Fibroblast of skin of left quadriceps (primary cell): ENCODE data around the gene NUP58.

Experiments
- DNase-seq, 2 experiments: peaks; one replicate each; pipeline ENCODE4 v3.0.0-alpha.2; 2013; ENCODE audit warnings: low read depth in 2 of 2

The NUP58 gene

DNA sequence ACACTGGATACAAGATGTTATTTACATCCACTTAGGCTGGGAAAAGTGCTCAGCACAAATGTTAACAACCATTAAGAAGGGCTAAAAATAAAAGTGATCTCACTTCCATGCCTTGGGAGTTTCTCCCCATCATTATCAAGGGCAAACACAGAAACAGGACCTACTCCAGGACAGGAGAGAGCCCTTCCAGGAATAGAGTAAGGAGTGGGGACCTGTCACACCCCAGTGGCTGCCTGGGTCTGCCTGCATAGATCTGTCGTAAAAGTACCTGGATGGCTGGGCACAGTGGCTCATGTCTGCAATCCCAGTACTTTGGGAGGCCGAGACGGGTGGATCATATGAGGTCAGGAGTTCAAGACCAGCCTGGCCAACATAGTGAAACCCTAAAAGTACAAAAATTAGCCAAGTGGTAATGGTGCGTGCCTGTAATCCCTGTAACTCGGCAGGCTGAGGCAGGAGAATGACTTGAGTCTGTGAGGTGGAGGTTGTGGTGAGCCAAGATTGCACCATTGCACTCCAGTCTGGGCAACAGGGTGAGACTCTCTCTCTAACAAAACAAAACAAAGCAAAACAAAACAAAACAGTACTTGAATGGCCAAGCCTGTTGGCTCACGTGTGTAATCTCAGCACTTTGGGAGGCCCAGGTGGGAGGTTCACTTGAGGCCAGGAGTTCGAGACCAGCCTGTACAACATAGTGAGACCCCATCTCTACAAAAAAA is 76.0 kb downstream of the NUP58 start:
- DNase-seq, result no peak

- DNase-seq, result no peak
Measured at GRCh38 chr13:25378528-25378927, 77.1 kb downstream of the NUP58 start.

GRCh38 chr13:25379011-25379410 is 77.6 kb downstream of the NUP58 start:
- no peak for DNase-seq

GRCh38 chr13:25380082-25380481 is 78.7 kb downstream of the NUP58 start:
- DNase-seq, result no peak

- no peak for DNase-seq
Measured at GRCh38 chr13:25380741-25381324, 79.4 kb downstream of the NUP58 start.

- no peak for DNase-seq
Measured at GRCh38 chr13:25384758-25385410, 83.5 kb downstream of the NUP58 start.

GRCh38 chr13:25391932-25392331 is 90.5 kb downstream of the NUP58 start:
- no peak for DNase-seq
